ENCODE data around the gene RFX2.

DNA sequence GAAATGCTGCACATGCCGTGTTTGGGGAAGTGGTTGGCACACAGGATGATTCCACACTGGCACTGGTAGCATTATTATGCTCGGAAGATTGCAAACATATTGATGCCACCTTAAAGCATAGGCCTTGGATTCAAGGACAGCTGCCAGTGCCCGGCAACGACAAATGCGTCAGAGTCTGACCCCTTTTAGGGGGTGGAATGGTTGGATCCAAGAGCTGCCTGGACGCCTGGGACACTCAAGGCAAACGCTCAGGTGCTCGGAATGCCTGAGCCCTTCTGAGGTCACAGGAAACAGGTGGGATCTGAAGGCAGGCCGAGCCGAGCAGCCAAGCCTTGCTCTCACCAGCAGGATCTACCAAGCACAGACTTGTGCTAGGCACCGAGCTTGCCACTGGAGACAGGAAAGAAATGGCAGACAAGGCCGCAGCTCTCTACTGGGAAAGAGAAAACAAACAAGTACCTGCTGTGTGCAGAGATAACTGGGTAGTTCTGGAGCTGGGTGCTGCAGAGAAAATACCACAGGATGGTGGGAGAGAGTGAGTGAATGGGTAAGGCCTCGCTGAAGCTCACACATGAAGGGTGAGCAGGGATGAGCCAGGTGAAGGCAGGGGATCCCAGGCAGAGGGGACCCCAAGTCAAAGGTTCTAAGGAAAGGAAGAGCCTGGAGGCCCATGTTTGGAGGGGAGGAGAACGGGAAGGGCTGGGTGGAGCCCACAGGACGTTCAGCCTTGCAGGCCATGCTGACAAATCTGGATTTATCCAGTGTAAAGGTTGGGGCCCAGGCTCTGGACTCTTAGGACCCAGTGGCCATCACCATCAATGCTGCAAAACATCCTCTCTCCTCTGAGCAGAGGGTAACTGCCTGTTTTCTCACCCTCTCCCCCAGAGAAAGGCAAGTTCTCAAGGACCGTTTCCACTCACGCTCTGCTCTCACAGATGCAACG is 141.6 kb downstream of the RFX2 start:
- TF ChIP-seq TAF1 (IDR thresholded peaks at IDR 0.05; ENCODE audit: borderline replicate concordance, low read depth, low read length) (no peak), POLR2AphosphoS5 (IDR thresholded peaks at IDR 0.05; ENCODE audit: low read depth, low read length) (no peak), POLR2A (IDR thresholded peaks at IDR 0.05; ENCODE audit: low read depth, low read length) (no peak)
